ENCODE results near the gene THEM5.

THEM5 gene

GRCh38 chr1:151800830-151801229 lies 52.7 kb downstream of the THEM5 start:
- H3K9ac ChIP-seq (ENCODE audit: low read length): no peak overlapping the region
- no peaks in the 10 kb centered on the region; the same call in 1 of the 2 replicates for H3K27me3 ChIP-seq (replicated peaks; ENCODE audit: insufficient read depth, low read length)
- H3K79me2 ChIP-seq (ENCODE audit: low read length): no peaks in the 10 kb centered on the region
- no peak for DNase-seq
- H3K4me1 ChIP-seq (ENCODE audit: low read length): no peaks in the 10 kb centered on the region
- TF ChIP-seq CTCF (IDR thresholded peaks at IDR 0.05; ENCODE audit: low read length) (no peak), EZH2phosphoT487 (IDR thresholded peaks at IDR 0.05; ENCODE audit: low read length) (no peak), EZH2 (optimal IDR thresholded peaks at IDR 0.05; ENCODE audit: low read depth, low read length) (no peak)
- H2AFZ ChIP-seq (ENCODE audit: low read length): no peak overlapping the region
- H3K4me2 ChIP-seq (ENCODE audit: low read depth, low read length): no peak overlapping the region
- no peak overlapping the region for H3K4me3 ChIP-seq (ENCODE audit: low read length)
- no peaks in the 10 kb centered on the region for H3K9me3 ChIP-seq (replicated peaks; ENCODE audit: insufficient read depth, low read length)
- no peaks in the 10 kb centered on the region for H4K20me1 ChIP-seq (ENCODE audit: insufficient read depth, low read length)
- no peaks in the 10 kb centered on the region for H3F3A ChIP-seq (ENCODE audit: insufficient read depth, low read length)
- H3K27ac ChIP-seq (ENCODE audit: low read length): no peak overlapping the region
- H3K36me3 ChIP-seq (replicated peaks; ENCODE audit: insufficient read depth, low read length): no peaks in the 10 kb centered on the region
- no peaks in the 10 kb centered on the region for H3K9me2 ChIP-seq (replicated peaks; ENCODE audit: insufficient read depth, low read length)

- no peaks in the 10 kb centered on the region for H3K79me2 ChIP-seq (ENCODE audit: low read length)
- no peaks in the 10 kb centered on the region for H3K9me3 ChIP-seq (replicated peaks; ENCODE audit: insufficient read depth, low read length)
- H3K4me1 ChIP-seq (ENCODE audit: low read length): no peaks in the 10 kb centered on the region
- no peak for DNase-seq
- H3F3A ChIP-seq (ENCODE audit: insufficient read depth, low read length): no peaks in the 10 kb centered on the region
- no peaks in the 10 kb centered on the region for H4K20me1 ChIP-seq (ENCODE audit: insufficient read depth, low read length)
- H2AFZ ChIP-seq (ENCODE audit: low read length): no peak overlapping the region
- H3K4me3 ChIP-seq (ENCODE audit: low read length): no peak overlapping the region
- no peak overlapping the region for H3K27ac ChIP-seq (ENCODE audit: low read length)
- H3K27me3 ChIP-seq (replicated peaks; ENCODE audit: insufficient read depth, low read length): no peaks in the 10 kb centered on the region; the same call in 1 of the 2 replicates
- no peak overlapping the region for H3K4me2 ChIP-seq (ENCODE audit: low read depth, low read length)
- H3K9ac ChIP-seq (ENCODE audit: low read length): no peak overlapping the region
- TF ChIP-seq CTCF (IDR thresholded peaks at IDR 0.05; ENCODE audit: low read length): no peak
- TF ChIP-seq EZH2phosphoT487 (IDR thresholded peaks at IDR 0.05; ENCODE audit: low read length): no peak
- TF ChIP-seq EZH2 (optimal IDR thresholded peaks at IDR 0.05; ENCODE audit: low read depth, low read length): no peak
- no peaks in the 10 kb centered on the region for H3K9me2 ChIP-seq (replicated peaks; ENCODE audit: insufficient read depth, low read length)
- H3K36me3 ChIP-seq (replicated peaks; ENCODE audit: insufficient read depth, low read length): no peaks in the 10 kb centered on the region
Measured at GRCh38 chr1:151799179-151800022, 54.1 kb downstream of the THEM5 start.

GRCh38 chr1:151798571-151798970 lies 54.9 kb downstream of the THEM5 start:
- DNase-seq: no peak
- Histone ChIP-seq H3K9ac (ENCODE audit: low read length) (no peak overlapping the region), H3K27me3 (replicated peaks; ENCODE audit: insufficient read depth, low read length) (no peaks in the 10 kb centered on the region; the same call in 1 of the 2 replicates), H3K4me1 (ENCODE audit: low read length) (no peaks in the 10 kb centered on the region), H3K27ac (ENCODE audit: low read length) (no peak overlapping the region), H2AFZ (ENCODE audit: low read length) (no peak overlapping the region), H3F3A (ENCODE audit: insufficient read depth, low read length) (no peaks in the 10 kb centered on the region), H3K4me3 (ENCODE audit: low read length) (no peak overlapping the region), H3K4me2 (ENCODE audit: low read depth, low read length) (no peak overlapping the region), H3K9me2 (replicated peaks; ENCODE audit: insufficient read depth, low read length) (no peaks in the 10 kb centered on the region), H3K9me3 (replicated peaks; ENCODE audit: insufficient read depth, low read length) (no peaks in the 10 kb centered on the region), H3K36me3 (replicated peaks; ENCODE audit: insufficient read depth, low read length) (no peaks in the 10 kb centered on the region), H3K79me2 (ENCODE audit: low read length) (no peaks in the 10 kb centered on the region), H4K20me1 (ENCODE audit: insufficient read depth, low read length) (no peaks in the 10 kb centered on the region)
- TF ChIP-seq EZH2 (optimal IDR thresholded peaks at IDR 0.05; ENCODE audit: low read depth, low read length) (no peak), CTCF (IDR thresholded peaks at IDR 0.05; ENCODE audit: low read length) (no peak), EZH2phosphoT487 (IDR thresholded peaks at IDR 0.05; ENCODE audit: low read length) (no peak)

Measured in MM.1S (cell line).